Body of pancreas (tissue), 4 donors: ENCODE measurements around the gene VPS9D1.

ENCODE experiments used
- CTCF ChIP-seq, 7 experiments: fragments of 450-650 bp in 4 of 7; fragments of 200-600 bp in 3 of 7; sonication (generic) in 3 of 7; IDR thresholded peaks; one replicate each; pipeline ENCODE4 v1.5.1; 2016 to 2019; ENCODE audit warnings: antibody characterized with exemption in 7 of 7
- POLR2A ChIP-seq, 3 donors: fragments of 450-650 bp; IDR thresholded peaks; one replicate each; pipeline ENCODE4 v1.6.1; 2016; ENCODE audit warnings: antibody characterized with exemption in 3 of 3, mild to moderate bottlenecking in 2 of 3

GRCh38 chr16:89765292-89765830, 44.7 kb upstream of the VPS9D1 start:
- TF ChIP-seq CTCF (IDR thresholded peaks at IDR 0.05) (no peak), POLR2A (IDR thresholded peaks at IDR 0.05) (no peak)
